ENCODE measurements around the gene ERGIC1. TPM values are rescaled to one million over a fixed set of nuclear protein-coding genes. Genes with fewer than 3 reads are reported as not detected.

ERGIC1 gene
- total RNA-seq, 4 donors from 2014 or later = 113 to 180 (median 143) TPM

- Histone ChIP-seq H3K4me1 (peaks cover 0 to 26% (median 11%) of the 10 kb centered on the region in 4 donors), H3K27me3 (no peaks in the 10 kb centered on the region), H3K4me3 (no peak overlapping the region), H3K27ac (peak overlapping the region in 3 of 4 donors; percentile 83 to 98 (median 97)), H3K9me3 (no peaks in the 10 kb centered on the region), H3K36me3 (peaks cover 0 to 7% (median 0%) of the 10 kb centered on the region in 3 donors)
- no peak for TF ChIP-seq POLR2A (IDR thresholded peaks at IDR 0.05)
- TF ChIP-seq CTCF (IDR thresholded peaks at IDR 0.05) = no peak
- DNase-seq = no peak
Measured at GRCh38 chr5:172905346-172906140, 71.5 kb downstream of the ERGIC1 start.

GRCh38 chr5:172906436-172906835 is 72.4 kb downstream of the ERGIC1 start:
- TF ChIP-seq CTCF (IDR thresholded peaks at IDR 0.05) (no peak), POLR2A (IDR thresholded peaks at IDR 0.05) (no peak)
- Histone ChIP-seq H3K4me1 (peaks cover 0 to 26% (median 11%) of the 10 kb centered on the region in 4 donors), H3K27ac (peak overlapping the region in 1 of 4 donors; percentile 97), H3K36me3 (peaks cover 0 to 16% (median 0%) of the 10 kb centered on the region in 3 donors), H3K4me3 (no peak overlapping the region), H3K9me3 (no peaks in the 10 kb centered on the region), H3K27me3 (no peaks in the 10 kb centered on the region)
- DNase-seq = no peak

- Histone ChIP-seq H3K27me3 (no peaks in the 10 kb centered on the region), H3K27ac (peak overlapping the region in 1 of 4 donors; percentile 97), H3K4me1 (peaks cover 0 to 26% (median 11%) of the 10 kb centered on the region in 4 donors), H3K4me3 (no peak overlapping the region), H3K36me3 (peaks cover 0 to 20% (median 0%) of the 10 kb centered on the region in 3 donors), H3K9me3 (no peaks in the 10 kb centered on the region)
- TF ChIP-seq POLR2A (IDR thresholded peaks at IDR 0.05) (no peak), CTCF (IDR thresholded peaks at IDR 0.05) (no peak)
- no peak for DNase-seq
Measured at GRCh38 chr5:172906888-172907287, 72.8 kb downstream of the ERGIC1 start.

- Histone ChIP-seq H3K4me1 (peaks cover 0 to 19% (median 11%) of the 10 kb centered on the region in 4 donors), H3K4me3 (no peak overlapping the region), H3K27ac (no peak overlapping the region), H3K36me3 (peaks cover 0 to 28% (median 0%) of the 10 kb centered on the region in 3 donors), H3K9me3 (no peaks in the 10 kb centered on the region), H3K27me3 (no peaks in the 10 kb centered on the region)
- TF ChIP-seq CTCF (IDR thresholded peaks at IDR 0.05) (no peak), POLR2A (IDR thresholded peaks at IDR 0.05) (no peak)
- DNase-seq = no peak
Measured at GRCh38 chr5:172907657-172908056, 73.6 kb downstream of the ERGIC1 start.

- Histone ChIP-seq H3K4me1 (peaks cover 0 to 11% (median 8%) of the 10 kb centered on the region in 4 donors), H3K4me3 (no peak overlapping the region), H3K36me3 (peaks cover 0 to 38% (median 0%) of the 10 kb centered on the region in 3 donors), H3K9me3 (no peaks in the 10 kb centered on the region), H3K27me3 (no peaks in the 10 kb centered on the region), H3K27ac (no peak overlapping the region)
- DNase-seq = no peak
- no peak for TF ChIP-seq CTCF (IDR thresholded peaks at IDR 0.05)
- no peak for TF ChIP-seq POLR2A (IDR thresholded peaks at IDR 0.05)
Measured at GRCh38 chr5:172908662-172909061, 74.6 kb downstream of the ERGIC1 start.
